T-helper 22 cell (primary cell): Measurements from ENCODE around the gene MRPL54.
"Not testable (repeated sequence)": the region's sequence is repeated elsewhere in the genome, so short reads cannot be mapped to it uniquely, and the experiment has no call there.

Experiments used
- DNase-seq: peaks from one replicate; pipeline ENCODE4 v3.0.0-alpha.2; 2020; ENCODE audit warnings: low read depth

Gene MRPL54

GRCh38 chr19:3813473-3814392, 51.3 kb downstream of the MRPL54 start:
- DNase-seq: no peak

- no peak for DNase-seq
Measured at GRCh38 chr19:3814648-3815047, 52.2 kb downstream of the MRPL54 start.

GRCh38 chr19:3816148-3816547, 53.7 kb downstream of the MRPL54 start:
- DNase-seq: not testable (repeated sequence)

- no peak for DNase-seq
Measured at GRCh38 chr19:3816566-3817218, 54.2 kb downstream of the MRPL54 start.
